NCI-H526 (cell line): ENCODE measurements around the gene IL12B.
A peak's percentile ranks its signal among the peaks of the same experiment; 100 is the strongest.
"Not testable (repeated sequence)": the region's sequence is repeated elsewhere in the genome, so short reads cannot be mapped to it uniquely, and the experiment has no call there.

Experiments
- DNase-seq, 2 experiments: peaks; one replicate each; lab custom pipeline; 2025; lab: John Stamatoyannopoulos, UW

The IL12B gene

DNA sequence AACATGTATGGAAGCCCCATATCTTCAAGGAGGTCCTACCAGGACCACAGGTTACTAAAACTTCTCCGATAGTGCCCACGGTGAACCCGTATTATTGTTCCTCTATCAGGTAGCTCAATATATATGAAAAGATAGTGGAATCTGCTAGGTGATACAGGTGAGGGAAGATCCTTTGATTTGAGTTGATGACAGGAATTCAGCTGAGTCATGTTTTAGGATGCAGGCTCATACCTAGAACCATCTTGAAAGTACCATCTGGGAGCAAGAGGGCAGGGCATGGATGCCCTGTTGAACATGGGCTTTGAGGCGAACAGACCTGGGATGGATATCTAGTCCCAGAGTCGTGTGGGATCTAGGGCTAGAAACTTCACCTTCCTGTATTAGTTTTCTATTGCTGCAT is 35.4 kb downstream of the IL12B start:
- DNase-seq = no peak

GRCh38 chr5:159290741-159291140 is 39.5 kb downstream of the IL12B start:
- no peak for DNase-seq

GRCh38 chr5:159286420-159287035 is 43.8 kb downstream of the IL12B start:
- DNase-seq = peak; percentile 2 to 34

GRCh38 chr5:159274676-159275075 is 55.6 kb downstream of the IL12B start:
- DNase-seq = no peak

- DNase-seq = no peak
Observed at GRCh38 chr5:159273923-159274322, 56.4 kb downstream of the IL12B start.

DNA sequence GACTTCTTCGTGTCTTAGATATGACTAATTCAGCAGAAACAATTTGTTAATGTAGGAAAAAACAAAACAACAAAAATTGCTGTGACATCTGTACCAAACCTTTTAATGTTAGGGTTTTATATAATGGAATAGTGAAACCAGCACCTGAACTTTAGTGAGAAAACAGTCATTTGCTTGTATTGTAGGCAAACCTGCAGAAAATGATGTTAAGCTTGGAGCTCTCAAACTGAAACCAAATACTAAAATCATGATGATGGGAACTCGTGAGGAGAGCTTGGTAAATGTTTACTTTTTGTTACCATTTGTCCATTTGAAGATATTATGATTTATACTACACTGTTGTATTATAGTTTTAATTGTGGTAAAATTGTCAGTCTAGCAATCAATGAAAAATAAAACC is 60.6 kb downstream of the IL12B start:
- DNase-seq = no peak

DNA sequence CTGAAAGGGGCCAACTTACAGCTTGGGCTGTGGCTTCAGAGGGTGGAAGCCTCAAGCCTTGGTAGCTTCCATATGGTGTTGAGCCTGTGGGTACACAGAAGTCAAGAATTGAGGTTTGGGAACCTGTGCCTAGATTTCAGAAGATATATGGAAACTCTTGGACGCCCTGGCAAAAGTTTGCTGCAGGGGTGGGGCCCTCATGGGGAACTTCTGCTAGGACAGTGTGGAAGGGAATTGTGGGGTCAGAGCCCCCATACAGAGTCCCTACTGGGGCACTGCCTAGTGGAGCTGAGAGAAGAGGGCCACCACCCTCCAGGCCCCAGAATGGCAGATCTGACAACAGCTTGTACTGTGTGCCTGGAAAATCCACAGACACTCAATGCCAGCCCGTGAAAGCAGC is 63.5 kb downstream of the IL12B start:
- not testable (repeated sequence) for DNase-seq
